Activated effector memory CD4-positive, alpha-beta T cell treated with anti-CD3 and anti-CD28 coated beads, Interleukin-2, amount 50 U/mL, for 16 hours (primary cell): ENCODE results near the gene PLXDC2.

Experiments
- DNase-seq: peaks from one replicate; pipeline ENCODE4 v3.0.0-alpha.2; 2020

The PLXDC2 gene

GRCh38 chr10:19817231-19817933 is 1.1 kb downstream of the PLXDC2 start:
- no peak for DNase-seq

- no peak for DNase-seq
Measured at GRCh38 chr10:19818876-19819275, 2.6 kb downstream of the PLXDC2 start.

- DNase-seq, result no peak
Measured at GRCh38 chr10:19819419-19820033, 3.3 kb downstream of the PLXDC2 start.

GRCh38 chr10:19824381-19825342 is 8.4 kb downstream of the PLXDC2 start:
- no peak for DNase-seq

- DNase-seq, result no peak
Measured at GRCh38 chr10:19825700-19826099, 9.5 kb downstream of the PLXDC2 start.

- no peak for DNase-seq
Measured at GRCh38 chr10:19826712-19827111, 10.5 kb downstream of the PLXDC2 start.

- no peak for DNase-seq
Measured at GRCh38 chr10:19828278-19829049, 12.2 kb downstream of the PLXDC2 start.

GRCh38 chr10:19832699-19833098 is 16.5 kb downstream of the PLXDC2 start:
- DNase-seq, result no peak

GRCh38 chr10:19833170-19833824 is 17.1 kb downstream of the PLXDC2 start:
- DNase-seq, result no peak

- no peak for DNase-seq
Measured at GRCh38 chr10:19835952-19836351, 19.7 kb downstream of the PLXDC2 start.

- no peak for DNase-seq
Measured at GRCh38 chr10:19839090-19839489, 22.9 kb downstream of the PLXDC2 start.

- no peak for DNase-seq
Measured at GRCh38 chr10:19839552-19839951, 23.3 kb downstream of the PLXDC2 start.

- no peak for DNase-seq
Measured at GRCh38 chr10:19840776-19841175, 24.5 kb downstream of the PLXDC2 start.

GRCh38 chr10:19843487-19843886 is 27.3 kb downstream of the PLXDC2 start:
- DNase-seq, result no peak

GRCh38 chr10:19845503-19846368 is 29.5 kb downstream of the PLXDC2 start:
- no peak for DNase-seq

GRCh38 chr10:19847321-19847720 is 31.1 kb downstream of the PLXDC2 start:
- no peak for DNase-seq

GRCh38 chr10:19848226-19848985 is 32.2 kb downstream of the PLXDC2 start:
- no peak for DNase-seq

- DNase-seq, result no peak
Measured at GRCh38 chr10:19853831-19854230, 37.6 kb downstream of the PLXDC2 start.

- no peak for DNase-seq
Measured at GRCh38 chr10:19857876-19858275, 41.6 kb downstream of the PLXDC2 start.

- DNase-seq, result no peak
Measured at GRCh38 chr10:19860107-19860506, 43.9 kb downstream of the PLXDC2 start.
